Kidney (tissue), 14 donors: Measurements from ENCODE around the gene MMP10. TPM values are rescaled to one million over a fixed set of nuclear protein-coding genes. Genes with fewer than 3 reads are reported as not detected.
"Not testable (repeated sequence)": the region's sequence is repeated elsewhere in the genome, so short reads cannot be mapped to it uniquely, and the experiment has no call there.

Source experiments
- DNase-seq, 5 donors: peaks; one replicate each; pipeline ENCODE4 v3.0.0-alpha.2; 2013 to 2020
- FAIRE-seq: peaks from 2 replicates; lab custom pipeline; 2012; peaks lifted over from hg19 to GRCh38; lab: Jason Lieb, UNC
- H3K27ac ChIP-seq, 2 donors: one replicate each; pipeline ENCODE4 v1.7.0; 2013; ENCODE audit warnings: low read depth in 2 of 2, low read length in 2 of 2, inconsistent platforms in 1 of 2
- H3K27me3 ChIP-seq: one replicate; pipeline ENCODE4 v1.7.1; 2013; ENCODE audit warnings: low read length, inconsistent platforms; ENCODE audit not compliant: control insufficient read depth, insufficient read depth
- H3K36me3 ChIP-seq, 3 donors: one replicate each; pipeline versions ENCODE4 v1.7.0 to v1.7.1; 2013; ENCODE audit warnings: low read length in 3 of 3, control low read depth in 1 of 3, inconsistent platforms in 1 of 3; ENCODE audit not compliant: insufficient read depth in 3 of 3, control insufficient read depth in 2 of 3
- H3K4me1 ChIP-seq, 3 donors: one replicate each; pipeline versions ENCODE4 v1.7.0 to v1.7.1; 2013; ENCODE audit warnings: low read length in 3 of 3, inconsistent platforms in 1 of 3, low read depth in 1 of 3; ENCODE audit not compliant: control insufficient read depth in 2 of 3, insufficient read depth in 2 of 3
- H3K4me3 ChIP-seq, 3 donors: one replicate each; pipeline versions ENCODE4 v1.7.0 to v1.8.1; 2013; ENCODE audit warnings: low read length in 3 of 3, control low read depth in 1 of 3, inconsistent platforms in 1 of 3
- H3K9ac ChIP-seq, 3 donors: one replicate each; pipeline versions ENCODE4 v1.7.0 to v1.7.1; 2013; ENCODE audit warnings: low read length in 3 of 3, control low read depth in 1 of 3, inconsistent platforms in 1 of 3
- H3K9me3 ChIP-seq, 3 donors: one replicate each; pipeline versions ENCODE4 v1.7.0 to v1.7.1; 2013; ENCODE audit warnings: low read length in 3 of 3, control low read depth in 1 of 3, inconsistent platforms in 1 of 3; ENCODE audit not compliant: control insufficient read depth in 2 of 3, insufficient read depth in 1 of 3
- CTCF ChIP-seq: IDR thresholded peaks from 3 replicates; pipeline ENCODE4 v1.5.1; 2012; ENCODE audit warnings: mild to moderate bottlenecking, moderate library complexity, borderline replicate concordance; ENCODE audit not compliant: insufficient read depth; ENCODE audit errors: extremely low read depth
- intact Hi-C: fragments of 100-400 bp; cut with DNase I; formaldehyde crosslinking; loops from one replicate; pipeline ENCODE4 v1.11.1; 2022
- polyA plus RNA-seq: library from polyadenylated mRNA; stranded (reverse); fragments of 350-450 nt; fragmentation: Illumina TruSeq; extraction: RNeasy Lipid Tissue Mini Kit (QIAGEN cat#74804); gene quantifications from one replicate; pipeline ENCODE4 v1.2.3, GENCODE V29; 2014; ENCODE audit warnings: low read depth, low replicate concordance; ENCODE audit not compliant: insufficient read depth
- total RNA-seq: library from RNA; stranded (reverse); fragmentation: NEBNext Ultra II Directional; extraction: Animal tissue kit (Norgen Biotek cat#: 25700); gene quantifications from one replicate; pipeline ENCODE4 v1.2.1, GENCODE V29; 2021
- donor health status: control.
- donor health status: control.
- donor health status: control.
- donor health status: control.
- donor health status: control.
- donor health status: DM: yes; HTN: yes; CAD: no.
- donor health status: Normal renal cell carcinoma (clear cell type).

The MMP10 gene
- total and polyA plus RNA-seq, 2 donors from 2014 or later = 0.22 TPM; not detected in 1

- no peaks in the 10 kb centered on the region for H3K9me3 ChIP-seq
- no peaks in the 10 kb centered on the region for H3K36me3 ChIP-seq
- no peak overlapping the region for H3K9ac ChIP-seq
- no peak for TF ChIP-seq CTCF
- DNase-seq (no peak), FAIRE-seq (no peak)
- no peaks in the 10 kb centered on the region for H3K4me1 ChIP-seq
- no peaks in the 10 kb centered on the region for H3K27me3 ChIP-seq
- H3K4me3 ChIP-seq = no peak overlapping the region
- intact Hi-C loops = no loop called here
- no peak overlapping the region for H3K27ac ChIP-seq
Observed at GRCh38 chr11:102751673-102752072, 28.8 kb downstream of the MMP10 start.

GRCh38 chr11:102749101-102749722, 31.2 kb downstream of the MMP10 start:
- no peak for TF ChIP-seq CTCF

GRCh38 chr11:102746746-102747578, 33.5 kb downstream of the MMP10 start:
- H3K36me3 ChIP-seq, FAIRE-seq, H3K27ac ChIP-seq, intact Hi-C loops, H3K9ac ChIP-seq, H3K27me3 ChIP-seq, H3K9me3 ChIP-seq, H3K4me3 ChIP-seq, H3K4me1 ChIP-seq: not testable (repeated sequence)
- peak in 1 of 5 donors; percentile 23 for DNase-seq

More at GRCh38 chr11:102749101-102749722, 31.2 kb downstream of the MMP10 start:
- Histone ChIP-seq H3K27ac (no peak overlapping the region), H3K9me3 (no peaks in the 10 kb centered on the region), H3K4me1 (no peaks in the 10 kb centered on the region), H3K4me3 (no peak overlapping the region), H3K9ac (no peak overlapping the region), H3K27me3 (no peaks in the 10 kb centered on the region), H3K36me3 (no peaks in the 10 kb centered on the region)
- intact Hi-C loops = no loop called here
- FAIRE-seq (no peak), DNase-seq (no peak)

- intact Hi-C loops = no loop called here
- Histone ChIP-seq H3K27ac (no peak overlapping the region), H3K4me1 (no peaks in the 10 kb centered on the region), H3K9ac (no peak overlapping the region), H3K9me3 (no peaks in the 10 kb centered on the region), H3K4me3 (no peak overlapping the region), H3K27me3 (no peaks in the 10 kb centered on the region), H3K36me3 (no peaks in the 10 kb centered on the region)
- FAIRE-seq (no peak), DNase-seq (no peak)
- no peak for TF ChIP-seq CTCF
Observed at GRCh38 chr11:102734650-102735049, 45.8 kb downstream of the MMP10 start.
